GM23338 (cell line): Measurements from ENCODE around the gene TERT. TPM values are rescaled to one million over a fixed set of nuclear protein-coding genes. Genes with fewer than 3 reads are reported as not detected.

Source experiments
- ATAC-seq: fragments of 200-7000 bp; cut with Tn5 transposase; 3 replicates; pipeline ENCODE4 v1.9.1; 2020
- DNase-seq: peaks from one replicate; pipeline ENCODE4 v3.0.0-alpha.2; 2015; ENCODE audit warnings: low spot score
- H2AFZ ChIP-seq: fragments of 200-600 bp; sonication (generic); 2 replicates; pipeline ENCODE4 v1.8.0; 2016; ENCODE audit warnings: antibody characterized with exemption, mild to moderate bottlenecking, moderate library complexity
- H3F3A ChIP-seq: fragments of 200-600 bp; sonication (generic); replicated peaks from 2 replicates; pipeline ENCODE4 v1.8.0; 2017; ENCODE audit warnings: antibody characterized with exemption, mixed run types, low read depth
- H3K27ac ChIP-seq: fragments of 200-600 bp; sonication (generic); 2 replicates; pipeline ENCODE4 v1.6.1; 2016; ENCODE audit warnings: low read depth
- H3K27me3 ChIP-seq: fragments of 200-600 bp; sonication (generic); 2 replicates; pipeline ENCODE4 v1.8.0; 2016; ENCODE audit warnings: mild to moderate bottlenecking, mixed run types, moderate library complexity; ENCODE audit not compliant: insufficient read depth
- H3K36me3 ChIP-seq: fragments of 200-600 bp; sonication (generic); 2 replicates; pipeline ENCODE4 v1.8.0; 2016; ENCODE audit warnings: mild to moderate bottlenecking; ENCODE audit not compliant: insufficient read depth
- H3K4me1 ChIP-seq: fragments of 200-600 bp; sonication (generic); 2 replicates; pipeline ENCODE4 v1.8.0; 2016; ENCODE audit warnings: mild to moderate bottlenecking, moderate library complexity; ENCODE audit not compliant: insufficient read depth
- H3K4me2 ChIP-seq: fragments of 200-600 bp; sonication (generic); 2 replicates; pipeline ENCODE4 v1.7.1; 2017; ENCODE audit warnings: mixed run types
- H3K4me3 ChIP-seq: fragments of 200-600 bp; sonication (generic); 2 replicates; pipeline ENCODE4 v1.6.1; 2016; ENCODE audit warnings: mixed run types
- H3K79me2 ChIP-seq: fragments of 200-600 bp; sonication (generic); replicated peaks from 2 replicates; pipeline ENCODE4 v1.8.0; 2017; ENCODE audit warnings: mild to moderate bottlenecking; ENCODE audit not compliant: insufficient read depth
- H3K9me2 ChIP-seq: fragments of 200-600 bp; sonication (generic); 2 replicates; pipeline ENCODE4 v1.8.0; 2017; ENCODE audit not compliant: insufficient read depth
- H4K20me1 ChIP-seq: fragments of 200-600 bp; sonication (generic); replicated peaks from 2 replicates; pipeline ENCODE4 v1.8.0; 2017; ENCODE audit warnings: mild to moderate bottlenecking; ENCODE audit not compliant: insufficient read depth
- H3K27ac Mint-ChIP-seq: 2 replicates; pipeline ENCODE4 v1.8.0; 2020; ENCODE audit warnings: inconsistent platforms, mild to moderate bottlenecking, moderate library complexity, mixed read lengths
- H3K27me3 Mint-ChIP-seq: 3 replicates; pipeline ENCODE4 v1.8.0; 2022; ENCODE audit warnings: low read depth, mild to moderate bottlenecking, moderate library complexity, mixed read lengths, inconsistent platforms; ENCODE audit not compliant: insufficient read depth, poor library complexity
- H3K36me3 Mint-ChIP-seq: 3 replicates; pipeline ENCODE4 v1.8.0; 2021; ENCODE audit warnings: low read depth, mild to moderate bottlenecking, inconsistent platforms, moderate library complexity, mixed read lengths
- H3K4me1 Mint-ChIP-seq: 3 replicates; pipeline ENCODE4 v1.8.0; 2020; ENCODE audit warnings: mild to moderate bottlenecking, inconsistent platforms, mixed read lengths
- H3K4me3 Mint-ChIP-seq: 3 replicates; pipeline ENCODE4 v1.8.0; 2021; ENCODE audit warnings: moderate library complexity, mild to moderate bottlenecking, inconsistent platforms, mixed read lengths
- H3K9me3 Mint-ChIP-seq: 3 replicates; pipeline ENCODE4 v1.8.0; 2020; ENCODE audit warnings: moderate library complexity, mild to moderate bottlenecking, inconsistent platforms, mixed read lengths
- CREB1 ChIP-seq: fragments of 250-450 bp; sonication (Bioruptor Pico); IDR thresholded peaks from 2 replicates; pipeline ENCODE4 v1.5.0; 2020; ENCODE audit warnings: low read depth, mild to moderate bottlenecking, moderate library complexity
- CTCF ChIP-seq, 2 experiments: fragments of 200-600 bp in 1 of 2; sonication (generic) in 1 of 2; conservative IDR thresholded peaks; 2 replicates each; pipeline versions ENCODE4 v1.5.1 to v1.6.1; 2016 to 2017; ENCODE audit warnings: antibody characterized with exemption in 2 of 2, low read depth in 2 of 2, mild to moderate bottlenecking in 2 of 2, moderate library complexity in 1 of 2
- EZH2 ChIP-seq: fragments of 200-600 bp; sonication (generic); IDR thresholded peaks from one replicate; pipeline ENCODE4 v1.8.0; 2017; ENCODE audit warnings: antibody characterized with exemption, mild to moderate bottlenecking, low read depth; ENCODE audit not compliant: unreplicated experiment
- EZH2phosphoT487 ChIP-seq: fragments of 200-600 bp; sonication (generic); IDR thresholded peaks from one replicate; pipeline ENCODE4 v1.8.1; 2018; ENCODE audit warnings: antibody characterized with exemption; ENCODE audit not compliant: unreplicated experiment
- JUNB ChIP-seq: IDR thresholded peaks from one replicate; pipeline ENCODE4 v1.6.1; 2016; ENCODE audit warnings: antibody characterized with exemption; ENCODE audit not compliant: unreplicated experiment
- NANOG ChIP-seq: IDR thresholded peaks from 2 replicates; pipeline ENCODE4 v1.6.1; 2016; ENCODE audit warnings: antibody characterized with exemption, borderline replicate concordance
- POLR2AphosphoS5 ChIP-seq: IDR thresholded peaks from 2 replicates; pipeline ENCODE4 v1.6.1; 2016; ENCODE audit warnings: antibody characterized with exemption, low read depth
- STAT1 ChIP-seq: IDR thresholded peaks from one replicate; pipeline ENCODE4 v1.6.1; 2016; ENCODE audit warnings: antibody characterized with exemption; ENCODE audit not compliant: unreplicated experiment
- ZNF114 ChIP-seq: fragments of 250-450 bp; sonication (Bioruptor Pico); IDR thresholded peaks from 2 replicates; pipeline ENCODE4 v1.5.0; 2020; ENCODE audit warnings: mild to moderate bottlenecking, moderate library complexity
- ZNF331 ChIP-seq: fragments of 250-450 bp; sonication (Bioruptor Pico); IDR thresholded peaks from 2 replicates; pipeline ENCODE4 v1.5.0; 2020; ENCODE audit warnings: low read depth, mild to moderate bottlenecking, moderate library complexity
- ZNF462 ChIP-seq: fragments of 250-450 bp; sonication (Bioruptor Pico); IDR thresholded peaks from 2 replicates; pipeline ENCODE4 v1.5.0; 2020; ENCODE audit warnings: mild to moderate bottlenecking, moderate library complexity
- polyA plus RNA-seq: library from polyadenylated mRNA; unstranded; fragments of >200 nt; fragmentation: Nextera tagmentation; extraction: Ambion mirVana; gene quantifications from 2 replicates; pipeline ENCODE4 v1.2.1, GENCODE V29; 2016
- total RNA-seq: library from RNA; depleted of rRNA; stranded (reverse); fragments of >200 nt; shearing (Covaris generic); gene quantifications from 2 replicates; pipeline ENCODE4 v1.2.3, GENCODE V29; 2014
- TF ChIP-seq, protein P1 (sequence below): IDR thresholded peaks from one replicate; pipeline ENCODE4 v1.6.1; 2018; ENCODE audit warnings: antibody characterized with exemption; ENCODE audit not compliant: unreplicated experiment
- TF ChIP-seq, protein P2 (sequence below): IDR thresholded peaks from 2 replicates; pipeline ENCODE4 v1.6.1; 2016; ENCODE audit warnings: antibody characterized with exemption

TERT gene
- total and polyA plus RNA-seq, 2 experiments from 2014 or later: 9.8 to 46.4 TPM

GRCh38 chr5:1325870-1326531, 31.1 kb upstream of the TERT start:
- Histone ChIP-seq H3K27ac (peak overlapping the region; percentile 45; the same call in 1 of the 2 replicates), H3K4me1 (no peaks in the 10 kb centered on the region), H3K36me3 (peaks cover 8% of the 10 kb centered on the region; the same call in 1 of the 2 replicates), H3K4me2 (no peak overlapping the region), H3K27me3 (no peaks in the 10 kb centered on the region), H3F3A (no peaks in the 10 kb centered on the region), H4K20me1 (no peaks in the 10 kb centered on the region), H2AFZ (no peak overlapping the region), H3K9me2 (no peaks in the 10 kb centered on the region), H3K79me2 (peaks cover 8% of the 10 kb centered on the region; the same call in 1 of the 2 replicates), H3K4me3 (no peak overlapping the region)
- Mint-ChIP-seq H3K4me1 (peaks cover 8% of the 10 kb centered on the region; the same call in 1 of the 3 replicates), H3K27ac (peak overlapping the region; percentile 16; the same call in 1 of the 2 replicates), H3K4me3 (no peak overlapping the region), H3K36me3 (peaks cover 70% of the 10 kb centered on the region), H3K27me3 (peaks cover 13% of the 10 kb centered on the region), H3K9me3 (no peaks in the 10 kb centered on the region; the same call in 1 of the 3 replicates)
- TF ChIP-seq, protein P1, sequence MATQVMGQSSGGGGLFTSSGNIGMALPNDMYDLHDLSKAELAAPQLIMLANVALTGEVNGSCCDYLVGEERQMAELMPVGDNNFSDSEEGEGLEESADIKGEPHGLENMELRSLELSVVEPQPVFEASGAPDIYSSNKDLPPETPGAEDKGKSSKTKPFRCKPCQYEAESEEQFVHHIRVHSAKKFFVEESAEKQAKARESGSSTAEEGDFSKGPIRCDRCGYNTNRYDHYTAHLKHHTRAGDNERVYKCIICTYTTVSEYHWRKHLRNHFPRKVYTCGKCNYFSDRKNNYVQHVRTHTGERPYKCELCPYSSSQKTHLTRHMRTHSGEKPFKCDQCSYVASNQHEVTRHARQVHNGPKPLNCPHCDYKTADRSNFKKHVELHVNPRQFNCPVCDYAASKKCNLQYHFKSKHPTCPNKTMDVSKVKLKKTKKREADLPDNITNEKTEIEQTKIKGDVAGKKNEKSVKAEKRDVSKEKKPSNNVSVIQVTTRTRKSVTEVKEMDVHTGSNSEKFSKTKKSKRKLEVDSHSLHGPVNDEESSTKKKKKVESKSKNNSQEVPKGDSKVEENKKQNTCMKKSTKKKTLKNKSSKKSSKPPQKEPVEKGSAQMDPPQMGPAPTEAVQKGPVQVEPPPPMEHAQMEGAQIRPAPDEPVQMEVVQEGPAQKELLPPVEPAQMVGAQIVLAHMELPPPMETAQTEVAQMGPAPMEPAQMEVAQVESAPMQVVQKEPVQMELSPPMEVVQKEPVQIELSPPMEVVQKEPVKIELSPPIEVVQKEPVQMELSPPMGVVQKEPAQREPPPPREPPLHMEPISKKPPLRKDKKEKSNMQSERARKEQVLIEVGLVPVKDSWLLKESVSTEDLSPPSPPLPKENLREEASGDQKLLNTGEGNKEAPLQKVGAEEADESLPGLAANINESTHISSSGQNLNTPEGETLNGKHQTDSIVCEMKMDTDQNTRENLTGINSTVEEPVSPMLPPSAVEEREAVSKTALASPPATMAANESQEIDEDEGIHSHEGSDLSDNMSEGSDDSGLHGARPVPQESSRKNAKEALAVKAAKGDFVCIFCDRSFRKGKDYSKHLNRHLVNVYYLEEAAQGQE: no peak
- TF ChIP-seq ZNF331 (CRISPR knock-in tag) (no peak), POLR2AphosphoS5 (no peak), CTCF (conservative IDR thresholded peaks at IDR 0.05; ENCODE audit: low read depth in 2 of 2) (no peak), ZNF114 (no peak), NANOG (no peak), STAT1 (no peak), ZNF462 (CRISPR knock-in tag) (no peak), EZH2phosphoT487 (no peak), EZH2 (no peak), JUNB (no peak), CREB1 (CRISPR knock-in tag) (no peak)
- TF ChIP-seq, protein P2, sequence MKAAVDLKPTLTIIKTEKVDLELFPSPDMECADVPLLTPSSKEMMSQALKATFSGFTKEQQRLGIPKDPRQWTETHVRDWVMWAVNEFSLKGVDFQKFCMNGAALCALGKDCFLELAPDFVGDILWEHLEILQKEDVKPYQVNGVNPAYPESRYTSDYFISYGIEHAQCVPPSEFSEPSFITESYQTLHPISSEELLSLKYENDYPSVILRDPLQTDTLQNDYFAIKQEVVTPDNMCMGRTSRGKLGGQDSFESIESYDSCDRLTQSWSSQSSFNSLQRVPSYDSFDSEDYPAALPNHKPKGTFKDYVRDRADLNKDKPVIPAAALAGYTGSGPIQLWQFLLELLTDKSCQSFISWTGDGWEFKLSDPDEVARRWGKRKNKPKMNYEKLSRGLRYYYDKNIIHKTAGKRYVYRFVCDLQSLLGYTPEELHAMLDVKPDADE: no peak
- no peak for DNase-seq
- no peak for ATAC-seq
